ENCODE measurements around the gene GTF2IRD2.
"Not testable (repeated sequence)": the region's sequence is repeated elsewhere in the genome, so short reads cannot be mapped to it uniquely, and the experiment has no call there.

The GTF2IRD2 gene

GRCh38 chr7:74788369-74789150 lies 62.8 kb downstream of the GTF2IRD2 start:
- DNase-seq (ENCODE audit: low read depth, low spot score): peak; percentile 93

- DNase-seq (ENCODE audit: low read depth, low spot score): not testable (repeated sequence)
Observed at GRCh38 chr7:74783595-74783994, 67.8 kb downstream of the GTF2IRD2 start.

GRCh38 chr7:74781746-74782145 lies 69.7 kb downstream of the GTF2IRD2 start:
- DNase-seq (ENCODE audit: low read depth, low spot score): not testable (repeated sequence)

GRCh38 chr7:74779053-74779452 lies 72.4 kb downstream of the GTF2IRD2 start:
- not testable (repeated sequence) for DNase-seq (ENCODE audit: low read depth, low spot score)

- not testable (repeated sequence) for DNase-seq (ENCODE audit: low read depth, low spot score)
Observed at GRCh38 chr7:74775111-74775510, 76.3 kb downstream of the GTF2IRD2 start.

GRCh38 chr7:74773760-74774750 lies 77.3 kb downstream of the GTF2IRD2 start, which contains the start of gene NCF1:
TSS of gene NCF1 (plus strand) at chr7:74774011. CDS start at chr7:74774032, 21 bp downstream.
- DNase-seq (ENCODE audit: low read depth, low spot score): not testable (repeated sequence)

GRCh38 chr7:74772093-74772492 lies 79.3 kb downstream of the GTF2IRD2 start:
- DNase-seq (ENCODE audit: low read depth, low spot score): peak; percentile 14

- DNase-seq (ENCODE audit: low read depth, low spot score): not testable (repeated sequence)
Observed at GRCh38 chr7:74770062-74770461, 81.3 kb downstream of the GTF2IRD2 start.

- not testable (repeated sequence) for DNase-seq (ENCODE audit: low read depth, low spot score)
Observed at GRCh38 chr7:74766991-74767390, 84.4 kb downstream of the GTF2IRD2 start.

GRCh38 chr7:74766509-74766908 lies 84.9 kb downstream of the GTF2IRD2 start:
- DNase-seq (ENCODE audit: low read depth, low spot score): not testable (repeated sequence)

GRCh38 chr7:74765205-74765918 lies 86.0 kb downstream of the GTF2IRD2 start:
- DNase-seq (ENCODE audit: low read depth, low spot score): not testable (repeated sequence)

- not testable (repeated sequence) for DNase-seq (ENCODE audit: low read depth, low spot score)
Observed at GRCh38 chr7:74758982-74759381, 92.4 kb downstream of the GTF2IRD2 start.

- not testable (repeated sequence) for DNase-seq (ENCODE audit: low read depth, low spot score)
Observed at GRCh38 chr7:74758268-74758667, 93.1 kb downstream of the GTF2IRD2 start.

- not testable (repeated sequence) for DNase-seq (ENCODE audit: low read depth, low spot score)
Observed at GRCh38 chr7:74756673-74757072, 94.7 kb downstream of the GTF2IRD2 start.

- not testable (repeated sequence) for DNase-seq (ENCODE audit: low read depth, low spot score)
Observed at GRCh38 chr7:74753921-74754482, 97.4 kb downstream of the GTF2IRD2 start.

Measured in ELF-1 (cell line).